Measurements from ENCODE around the gene CNPY1. TPM values are rescaled to one million over a fixed set of nuclear protein-coding genes. Genes with fewer than 3 reads are reported as not detected.

The CNPY1 gene
- total RNA-seq, 1 donor from 2014 or later: not detected

- H3K4me1 ChIP-seq: peaks cover 23% of the 10 kb centered on the region
- DNase-seq (no peak), ATAC-seq (no peak)
- peaks cover 96% of the 10 kb centered on the region for H3K27me3 ChIP-seq (ENCODE audit: low read depth)
- no peaks in the 10 kb centered on the region for H3K9me3 ChIP-seq
- no peak within 1 kb of the TSS for H3K27ac ChIP-seq
- no peaks in the 10 kb centered on the region for H3K36me3 ChIP-seq
- peak within 1 kb of the TSS; percentile 47 for H3K4me3 ChIP-seq
- TF ChIP-seq, protein P1, sequence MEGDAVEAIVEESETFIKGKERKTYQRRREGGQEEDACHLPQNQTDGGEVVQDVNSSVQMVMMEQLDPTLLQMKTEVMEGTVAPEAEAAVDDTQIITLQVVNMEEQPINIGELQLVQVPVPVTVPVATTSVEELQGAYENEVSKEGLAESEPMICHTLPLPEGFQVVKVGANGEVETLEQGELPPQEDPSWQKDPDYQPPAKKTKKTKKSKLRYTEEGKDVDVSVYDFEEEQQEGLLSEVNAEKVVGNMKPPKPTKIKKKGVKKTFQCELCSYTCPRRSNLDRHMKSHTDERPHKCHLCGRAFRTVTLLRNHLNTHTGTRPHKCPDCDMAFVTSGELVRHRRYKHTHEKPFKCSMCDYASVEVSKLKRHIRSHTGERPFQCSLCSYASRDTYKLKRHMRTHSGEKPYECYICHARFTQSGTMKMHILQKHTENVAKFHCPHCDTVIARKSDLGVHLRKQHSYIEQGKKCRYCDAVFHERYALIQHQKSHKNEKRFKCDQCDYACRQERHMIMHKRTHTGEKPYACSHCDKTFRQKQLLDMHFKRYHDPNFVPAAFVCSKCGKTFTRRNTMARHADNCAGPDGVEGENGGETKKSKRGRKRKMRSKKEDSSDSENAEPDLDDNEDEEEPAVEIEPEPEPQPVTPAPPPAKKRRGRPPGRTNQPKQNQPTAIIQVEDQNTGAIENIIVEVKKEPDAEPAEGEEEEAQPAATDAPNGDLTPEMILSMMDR (IDR thresholded peaks at IDR 0.05): no peak
- intact Hi-C loops (cut with DNase I): no loop called here
These were observed 88.1 kb downstream of the CNPY1 start, which contains the start of gene EN2 for GRCh38 chr7:155458111-155458877. EN2 (plus strand) TSS chr7:155458129; CDS start chr7:155458378, 249 bp downstream.

GRCh38 chr7:155457544-155458110, 88.7 kb downstream of the CNPY1 start:
- H3K27me3 ChIP-seq (ENCODE audit: low read depth): peaks cover 96% of the 10 kb centered on the region
- DNase-seq: no peak
- no peak overlapping the region for H3K27ac ChIP-seq
- no peaks in the 10 kb centered on the region for H3K36me3 ChIP-seq
- ATAC-seq: peak; percentile 4 to 15
- no peaks in the 10 kb centered on the region for H3K9me3 ChIP-seq
- peaks cover 23% of the 10 kb centered on the region for H3K4me1 ChIP-seq
- TF ChIP-seq, protein P1 (IDR thresholded peaks at IDR 0.05): no peak
- peak overlapping the region; percentile 47 for H3K4me3 ChIP-seq
- intact Hi-C loops (cut with DNase I): no loop called here

DNA sequence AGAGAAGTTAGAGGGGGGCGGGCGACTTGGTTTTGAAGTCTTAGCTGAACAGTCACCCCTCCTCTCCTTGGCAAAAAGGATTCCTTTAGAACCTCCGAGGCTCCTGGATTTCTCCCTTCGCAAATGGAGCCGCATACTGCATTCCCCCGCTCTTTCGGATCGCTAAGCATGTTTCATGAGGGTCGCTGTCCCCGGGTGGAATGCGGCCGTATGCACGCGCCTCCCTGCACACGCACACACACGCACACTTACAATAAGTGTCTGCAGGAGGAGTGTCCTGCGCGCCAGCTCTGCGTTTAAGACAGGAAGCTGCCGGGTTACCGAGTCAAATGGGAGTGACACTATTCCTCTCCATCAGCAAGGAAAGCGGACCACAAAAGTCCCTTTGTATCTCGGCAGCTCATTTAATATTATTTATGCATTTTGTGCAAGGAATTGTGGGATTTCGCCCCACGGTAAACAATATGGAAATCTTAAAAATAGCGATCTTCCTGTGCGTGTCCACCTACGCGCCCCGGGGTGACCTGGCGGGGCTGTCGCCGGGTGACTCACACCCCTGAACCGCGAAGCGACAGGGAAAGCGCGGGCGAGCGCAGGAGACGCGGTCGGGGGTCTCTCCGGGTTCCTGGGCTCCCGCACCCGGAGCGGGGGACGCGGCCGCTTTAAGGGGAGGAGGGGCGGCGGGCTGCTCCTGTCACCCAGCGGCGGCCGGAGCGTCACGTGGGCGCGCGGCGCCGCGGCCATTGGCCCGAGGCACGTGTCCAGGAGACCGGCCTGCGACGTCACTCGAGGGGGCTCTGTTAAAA, 89.4 kb downstream of the CNPY1 start:
- TF ChIP-seq, protein P1 (IDR thresholded peaks at IDR 0.05): no peak
- Histone ChIP-seq H3K9me3 (no peaks in the 10 kb centered on the region), H3K4me1 (peaks cover 23% of the 10 kb centered on the region), H3K27me3 (ENCODE audit: low read depth) (peaks cover 96% of the 10 kb centered on the region), H3K27ac (no peak overlapping the region), H3K36me3 (no peaks in the 10 kb centered on the region), H3K4me3 (peak overlapping the region; percentile 47)
- intact Hi-C loops (cut with DNase I): no loop called here
- DNase-seq (no peak), ATAC-seq (peak; percentile 63 to 80)

- intact Hi-C loops (cut with DNase I): no loop called here
- Histone ChIP-seq H3K4me3 (peak overlapping the region; percentile 47), H3K4me1 (peaks cover 23% of the 10 kb centered on the region), H3K27me3 (ENCODE audit: low read depth) (peaks cover 96% of the 10 kb centered on the region), H3K27ac (no peak overlapping the region), H3K9me3 (no peaks in the 10 kb centered on the region), H3K36me3 (no peaks in the 10 kb centered on the region)
- TF ChIP-seq, protein P1 (IDR thresholded peaks at IDR 0.05): no peak
- ATAC-seq: no peak
- DNase-seq: no peak
These were observed 90.3 kb downstream of the CNPY1 start for GRCh38 chr7:155455776-155456737.

Data from lower lobe of right lung (tissue), 2 donors.